SKM-1 (cell line): ENCODE measurements around the gene SPATA45.
"Not testable (repeated sequence)": the region's sequence is repeated elsewhere in the genome, so short reads cannot be mapped to it uniquely, and the experiment has no call there.

Experiments used
- DNase-seq: peaks from one replicate; lab custom pipeline; 2025; ENCODE audit not compliant: unreplicated experiment; lab: John Stamatoyannopoulos, UW

SPATA45 gene

DNA sequence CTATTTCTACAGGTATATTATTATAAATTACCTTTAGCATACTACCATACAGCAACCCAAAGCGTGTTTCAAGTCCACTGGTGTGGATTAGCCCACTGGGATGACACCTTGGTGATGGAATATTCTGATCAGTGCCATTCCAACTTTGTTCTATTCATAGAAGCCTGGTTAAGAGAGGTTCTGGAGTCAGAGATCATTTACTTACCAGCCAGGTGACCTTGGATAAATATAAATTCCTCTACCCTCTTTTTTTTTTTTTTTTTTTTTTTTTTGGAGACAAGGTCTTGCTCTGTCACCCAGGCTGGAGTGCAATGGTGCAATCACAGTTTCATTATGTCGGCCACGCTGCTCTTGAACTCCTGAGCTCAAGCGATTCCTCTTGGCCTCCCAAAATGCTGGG is at the start of gene SPATA45:
Gene SPATA45, minus strand, starts transcription at position 101 of the 400 bp plus-strand sequence. CDS start 11,500 bp downstream, outside the sequence.
- no peak for DNase-seq

DNA sequence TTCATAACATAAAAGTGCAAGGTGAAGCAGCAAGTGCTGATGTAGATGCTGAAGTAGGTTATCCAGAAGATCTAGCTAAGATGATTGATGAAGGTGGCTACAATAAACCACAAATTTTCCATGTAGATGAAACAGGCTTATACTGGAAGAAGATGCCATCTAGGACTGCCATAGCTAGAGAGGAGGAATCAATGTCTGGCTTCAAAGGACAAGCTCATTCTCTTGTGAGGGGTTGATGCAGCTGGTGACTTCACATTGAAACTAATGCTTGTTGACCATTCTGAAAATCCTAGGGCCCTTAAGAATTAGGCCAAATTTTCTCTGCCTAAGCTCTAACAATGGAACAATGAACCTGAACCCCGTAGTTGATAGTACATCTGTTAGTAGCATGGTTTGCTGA is 44.7 kb upstream of the SPATA45 start:
- DNase-seq, result no peak

DNA sequence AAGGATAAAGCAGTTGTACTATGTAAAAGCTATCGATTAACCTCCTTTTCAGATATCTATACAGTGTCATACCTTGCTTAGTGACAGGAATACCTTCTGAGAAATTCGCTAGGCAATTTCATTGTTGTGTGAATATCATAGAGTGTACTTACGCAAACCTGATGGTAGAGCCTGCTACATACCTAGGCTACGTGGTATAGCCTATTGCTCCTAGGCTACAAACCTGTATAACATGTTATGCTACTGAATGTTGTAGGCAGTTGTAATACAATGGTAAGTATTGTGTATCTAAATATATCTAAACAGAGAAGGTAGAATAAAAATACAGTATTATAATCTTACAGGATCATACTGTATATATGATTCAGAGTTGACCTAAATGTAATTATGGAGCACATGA is 37.1 kb upstream of the SPATA45 start:
- no peak for DNase-seq

DNA sequence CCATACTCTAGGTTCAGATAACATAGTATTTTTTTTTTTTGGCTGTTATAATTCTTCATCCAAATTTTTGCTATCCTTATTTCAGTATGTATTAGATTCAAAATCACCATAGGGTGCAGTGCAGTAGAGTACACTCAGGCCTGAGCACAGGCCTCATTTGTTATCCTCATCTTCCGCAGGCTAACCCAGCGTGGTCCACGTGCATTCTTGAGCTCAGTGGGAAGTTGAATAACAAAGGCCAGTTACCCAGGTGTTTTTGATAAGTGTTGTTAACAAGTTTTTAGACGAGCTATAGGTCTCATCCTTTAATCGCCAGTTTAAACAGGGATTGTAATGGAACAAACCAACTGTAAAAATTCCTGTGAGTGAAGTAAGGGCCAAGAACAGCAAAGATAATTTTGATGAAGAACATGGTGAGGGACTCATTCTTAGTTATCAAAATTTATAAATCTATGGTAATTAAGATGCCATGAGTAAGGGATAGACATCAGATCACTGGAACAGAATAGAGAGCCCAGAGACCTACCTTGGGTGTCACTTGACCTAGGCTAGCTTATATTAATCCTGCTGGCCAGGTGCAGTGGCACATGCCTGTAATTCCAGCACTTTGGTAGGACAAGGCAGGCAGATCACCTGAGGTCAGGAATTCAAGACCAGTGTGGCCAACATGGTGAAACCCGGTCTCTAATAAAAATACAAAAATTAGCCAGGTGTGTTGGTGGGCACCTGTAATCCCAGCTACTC is 32.7 kb upstream of the SPATA45 start:
- no peak for DNase-seq

DNA sequence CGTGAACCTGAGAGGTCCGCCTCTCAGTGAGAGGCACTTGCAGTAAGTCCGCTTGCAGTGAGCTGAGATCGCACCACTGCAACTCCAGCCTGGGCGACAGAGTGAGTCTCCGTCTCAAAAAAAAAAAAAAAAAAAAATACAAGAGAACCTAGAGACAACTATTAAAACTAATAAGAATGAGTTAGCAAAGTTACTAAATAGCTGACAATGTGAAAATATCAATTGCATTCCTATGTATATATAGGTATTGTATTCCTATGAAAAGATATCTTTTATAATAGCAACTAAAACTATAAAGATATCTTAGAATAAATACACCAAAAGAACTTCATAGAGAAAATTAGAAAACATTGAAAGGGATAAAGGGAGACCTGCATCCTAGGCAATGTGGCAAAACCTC is 31.0 kb upstream of the SPATA45 start:
- DNase-seq, result no peak

DNA sequence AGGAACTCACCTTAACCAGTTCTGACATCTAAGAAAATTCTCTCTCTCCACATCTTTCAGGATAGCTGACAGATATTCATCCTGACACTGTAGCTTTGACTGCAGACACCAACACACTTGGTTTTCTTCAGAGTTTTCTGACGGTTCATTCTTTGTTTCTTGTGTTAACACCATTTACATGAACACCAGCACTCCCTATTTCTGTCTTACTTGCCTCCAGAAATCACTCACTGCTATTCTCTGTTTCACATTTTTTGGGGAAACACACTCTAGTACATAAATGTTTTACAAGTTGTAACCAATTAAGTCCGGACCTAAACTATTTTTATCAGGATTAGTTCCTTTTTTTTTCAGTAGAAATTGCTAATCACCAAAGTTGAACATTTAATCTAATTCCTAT is 26.1 kb upstream of the SPATA45 start:
- DNase-seq, result no peak

DNA sequence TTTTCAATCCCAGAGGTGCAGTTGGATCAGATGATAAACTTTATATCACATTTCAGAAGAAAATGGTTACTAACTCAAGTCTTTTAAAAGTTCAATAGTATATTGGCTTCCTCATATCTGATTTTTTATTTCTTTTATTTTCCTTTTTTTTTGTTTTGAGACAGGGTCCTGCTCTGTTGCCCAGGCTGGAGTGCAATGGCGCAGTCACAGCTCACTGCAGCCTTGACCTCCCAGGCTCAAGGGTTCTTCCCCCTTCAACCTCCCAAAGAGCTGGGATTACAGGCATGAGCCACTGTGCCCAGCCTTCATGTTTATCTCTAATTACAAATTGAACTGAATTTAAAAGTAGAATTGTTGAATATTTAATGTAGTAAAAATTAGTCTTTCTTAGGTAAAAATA is 24.5 kb upstream of the SPATA45 start:
- no peak for DNase-seq

DNA sequence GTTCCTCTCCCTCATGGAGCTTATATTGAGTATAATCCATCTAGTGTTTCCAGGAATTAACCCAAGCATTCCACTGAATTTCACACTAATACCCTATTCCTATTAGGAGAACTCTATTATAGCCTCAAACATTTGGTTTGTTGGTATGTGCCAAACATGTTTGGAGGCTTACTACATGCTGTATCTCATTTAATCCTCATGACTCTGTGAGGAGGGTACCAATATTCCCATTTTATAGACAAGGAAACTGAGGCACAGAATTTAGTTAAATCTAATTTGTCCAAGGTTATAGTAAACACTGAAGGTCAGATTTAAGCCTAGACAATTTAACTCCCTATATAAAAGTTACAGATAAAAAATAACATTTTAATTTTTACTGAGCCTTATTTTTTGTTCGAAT is 19.7 kb upstream of the SPATA45 start:
- DNase-seq, result no peak

DNA sequence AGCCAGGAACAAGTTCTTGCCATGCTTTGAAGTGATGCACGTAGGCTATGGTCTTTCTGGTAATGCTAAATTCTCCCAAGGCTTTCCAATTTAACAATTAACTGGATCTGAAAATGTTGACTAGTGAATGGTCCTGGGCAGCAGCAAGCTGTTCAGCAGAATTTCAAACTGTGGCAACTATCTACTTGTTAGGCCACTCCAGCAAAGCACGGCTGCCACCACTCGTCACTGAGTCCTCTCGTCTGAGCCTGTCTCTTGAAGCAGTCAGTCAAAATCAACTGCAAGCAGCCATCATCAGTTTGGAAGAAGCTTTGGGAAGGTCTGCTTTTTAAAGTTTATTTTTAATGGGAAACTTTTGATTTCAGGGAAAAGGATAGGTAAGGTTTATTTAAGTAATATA is 16.8 kb upstream of the SPATA45 start:
- no peak for DNase-seq

DNA sequence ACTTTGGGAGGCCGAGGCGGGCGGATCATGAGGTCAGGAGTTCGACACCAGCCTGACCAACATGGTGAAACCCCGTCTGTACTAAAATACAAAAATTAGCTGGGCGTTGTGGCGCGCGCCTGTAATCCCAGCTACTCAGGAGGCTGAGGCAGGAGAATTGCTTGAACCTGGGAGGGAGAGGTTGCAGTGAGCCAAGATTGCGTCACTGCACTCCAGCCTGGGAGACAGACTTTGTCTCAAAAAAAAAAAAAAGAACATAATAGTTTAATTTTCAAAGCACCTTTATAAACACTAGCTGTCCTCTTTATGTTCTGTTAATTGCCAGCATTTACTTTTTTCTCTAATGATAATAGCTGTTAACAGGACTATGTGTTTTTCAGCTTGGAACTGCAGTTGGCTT is 15.9 kb upstream of the SPATA45 start:
- DNase-seq, result not testable (repeated sequence)

DNA sequence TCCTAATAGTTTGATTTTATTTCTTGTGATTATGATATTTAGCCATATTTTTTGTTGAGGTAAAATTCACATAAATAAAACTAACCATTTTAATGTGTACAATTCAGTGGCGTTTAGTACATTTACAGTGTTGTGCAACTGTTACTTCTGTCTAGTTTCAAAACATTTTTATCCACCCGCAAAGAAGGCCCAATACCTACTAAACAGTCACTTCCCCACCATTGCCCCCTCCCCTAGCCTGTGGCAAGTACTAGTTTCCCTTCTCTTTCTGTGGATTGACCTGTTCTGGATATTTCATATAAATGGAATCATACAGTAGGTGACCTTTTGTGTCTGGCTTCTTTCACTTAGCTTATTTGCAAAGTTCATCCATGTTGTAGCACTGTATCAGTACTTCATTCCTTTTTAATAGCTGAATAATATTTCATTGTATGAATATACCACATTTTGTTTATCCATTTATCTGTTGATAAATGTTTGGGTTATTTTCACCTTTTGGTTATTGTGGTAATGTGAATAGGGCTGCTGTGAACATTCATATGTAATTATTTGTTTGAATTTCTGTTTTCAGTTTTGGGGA is 14.8 kb upstream of the SPATA45 start:
- DNase-seq, result peak; percentile 90

DNA sequence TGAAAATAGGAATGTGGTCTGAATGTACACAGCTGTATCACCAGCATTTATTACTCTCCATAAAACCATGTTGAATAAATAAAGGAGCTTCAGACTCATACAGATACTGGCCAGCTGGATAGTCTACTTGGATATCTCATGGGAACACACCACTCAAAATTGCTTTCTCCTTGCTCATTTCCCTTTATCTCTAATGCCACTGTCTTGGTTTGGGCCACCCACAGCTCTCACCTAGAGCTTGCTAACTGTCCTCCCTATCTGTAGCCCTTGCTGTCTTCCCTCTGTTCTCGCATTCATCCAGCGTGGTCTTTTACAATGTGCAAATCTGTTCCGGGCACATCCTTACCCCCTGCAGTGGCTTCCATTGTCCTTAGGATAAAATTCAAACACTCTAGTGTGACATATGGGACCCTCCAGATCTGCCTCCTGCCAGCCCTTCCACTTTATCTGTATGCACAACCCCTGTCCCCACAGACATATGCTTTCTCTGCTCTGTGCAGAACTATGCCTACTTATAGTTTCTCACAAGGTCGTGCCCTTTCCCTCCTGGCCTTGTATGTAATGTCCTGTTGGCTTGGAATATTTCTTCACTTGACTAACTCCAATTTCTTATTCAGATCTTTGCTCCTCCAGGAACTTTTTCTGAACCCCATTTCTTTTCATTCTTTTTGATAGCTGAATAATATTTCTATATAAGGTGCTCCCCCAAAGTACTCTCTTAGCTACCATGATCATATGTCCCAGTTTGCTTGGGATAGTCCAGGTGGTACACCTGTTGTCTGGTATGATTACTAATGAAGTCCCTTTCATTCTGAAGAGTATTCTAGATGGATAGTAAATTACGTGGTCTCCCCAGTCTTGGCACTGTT is 13.5 kb upstream of the SPATA45 start:
- no peak for DNase-seq

DNA sequence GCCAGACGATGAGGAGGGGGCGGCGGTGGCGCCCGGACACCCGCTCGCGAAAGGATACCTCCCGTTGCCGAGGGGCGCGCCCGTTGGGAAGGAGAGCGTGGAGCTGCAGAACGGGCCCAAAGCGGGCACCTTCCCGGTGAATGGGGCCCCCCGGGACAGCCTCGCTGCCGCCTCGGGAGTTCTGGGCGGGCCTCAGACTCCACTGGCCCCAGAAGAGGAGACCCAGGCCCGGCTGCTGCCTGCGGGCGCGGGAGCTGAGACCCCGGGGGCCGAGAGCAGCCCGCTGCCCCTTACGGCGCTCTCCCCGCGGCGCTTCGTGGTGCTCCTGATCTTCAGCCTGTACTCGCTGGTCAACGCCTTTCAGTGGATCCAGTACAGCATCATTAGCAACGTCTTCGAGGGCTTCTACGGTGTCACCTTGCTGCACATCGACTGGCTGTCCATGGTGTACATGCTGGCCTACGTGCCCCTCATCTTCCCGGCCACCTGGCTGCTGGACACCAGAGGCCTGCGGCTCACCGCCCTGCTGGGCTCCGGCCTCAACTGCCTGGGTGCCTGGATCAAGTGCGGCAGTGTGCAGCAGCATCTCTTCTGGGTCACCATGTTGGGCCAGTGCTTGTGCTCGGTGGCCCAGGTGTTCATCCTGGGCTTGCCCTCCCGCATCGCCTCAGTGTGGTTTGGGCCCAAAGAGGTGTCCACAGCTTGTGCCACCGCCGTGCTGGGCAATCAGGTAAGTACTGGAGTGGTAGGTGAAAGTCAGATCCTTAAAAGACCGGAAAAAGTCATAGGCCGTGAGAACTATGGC is 11.2 kb upstream of the SPATA45 start:
- no peak for DNase-seq

DNA sequence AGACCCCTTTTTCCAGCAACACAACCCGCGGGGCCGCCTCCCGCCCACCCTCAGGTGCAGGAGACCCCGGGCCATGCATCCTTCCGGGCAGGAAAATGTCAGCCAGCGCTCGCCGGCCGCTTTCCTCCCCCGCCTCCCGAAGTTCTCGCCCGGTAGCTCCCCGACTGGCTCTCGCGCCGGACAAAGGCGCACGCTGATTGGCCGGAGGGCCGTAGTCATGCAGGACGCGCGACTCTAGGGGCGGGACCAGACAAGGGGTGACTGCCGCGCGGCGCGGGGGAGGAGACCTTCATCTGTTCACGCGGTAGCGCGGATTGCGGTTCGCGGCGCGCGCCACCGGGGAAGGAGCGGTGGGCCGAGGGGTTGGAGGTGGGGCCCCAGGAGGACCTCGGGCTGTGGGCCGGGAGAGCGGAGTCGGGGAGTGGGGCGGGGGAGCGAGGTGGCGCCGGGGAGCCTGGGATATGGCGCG is 10.6 kb upstream of the SPATA45 start, which contains the start of gene FLVCR1:
Gene FLVCR1, plus strand, starts transcription at position 284 of the 469 bp plus-strand sequence. Its CDS starts 178 bp downstream, at position 462.
- DNase-seq, result peak; percentile 98

DNA sequence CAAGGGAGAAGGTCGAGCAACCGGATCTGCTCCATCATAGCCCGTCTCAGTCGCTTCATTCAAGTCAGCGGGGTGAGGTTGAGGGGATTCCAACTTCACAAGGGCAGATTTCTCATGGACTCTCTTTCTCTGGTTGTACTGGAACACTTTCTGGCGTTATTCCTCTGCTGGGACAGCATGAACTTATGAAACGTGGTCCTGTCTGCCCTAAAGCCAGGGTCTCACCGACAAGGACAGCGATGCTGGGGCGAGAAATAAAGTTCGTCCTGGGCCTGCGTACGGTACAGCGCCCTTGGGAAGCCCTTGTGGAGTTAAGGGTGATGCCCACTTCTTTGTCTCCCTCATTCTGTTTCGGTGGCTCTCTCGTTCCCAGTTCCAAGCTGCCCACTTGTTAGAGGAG is 9.3 kb upstream of the SPATA45 start:
- no peak for DNase-seq

DNA sequence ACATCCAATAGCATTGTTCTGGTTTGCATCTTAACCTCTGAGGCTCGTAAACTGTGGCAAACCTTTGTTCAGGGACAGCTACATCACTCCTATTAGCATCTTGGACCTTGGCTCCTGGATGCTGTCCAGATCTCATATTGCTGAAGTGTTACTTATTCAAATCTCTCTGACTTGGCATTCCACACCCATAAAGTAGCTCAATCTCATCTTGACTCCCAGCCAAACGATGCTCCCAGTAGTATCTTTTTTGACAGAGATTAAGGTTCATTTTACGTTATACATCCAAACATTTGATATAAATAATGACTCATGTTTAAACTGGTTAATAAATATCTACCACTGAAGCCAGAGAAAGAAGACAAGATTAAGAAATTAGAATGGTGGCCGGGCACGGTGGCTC is 6.2 kb upstream of the SPATA45 start:
- DNase-seq, result no peak

DNA sequence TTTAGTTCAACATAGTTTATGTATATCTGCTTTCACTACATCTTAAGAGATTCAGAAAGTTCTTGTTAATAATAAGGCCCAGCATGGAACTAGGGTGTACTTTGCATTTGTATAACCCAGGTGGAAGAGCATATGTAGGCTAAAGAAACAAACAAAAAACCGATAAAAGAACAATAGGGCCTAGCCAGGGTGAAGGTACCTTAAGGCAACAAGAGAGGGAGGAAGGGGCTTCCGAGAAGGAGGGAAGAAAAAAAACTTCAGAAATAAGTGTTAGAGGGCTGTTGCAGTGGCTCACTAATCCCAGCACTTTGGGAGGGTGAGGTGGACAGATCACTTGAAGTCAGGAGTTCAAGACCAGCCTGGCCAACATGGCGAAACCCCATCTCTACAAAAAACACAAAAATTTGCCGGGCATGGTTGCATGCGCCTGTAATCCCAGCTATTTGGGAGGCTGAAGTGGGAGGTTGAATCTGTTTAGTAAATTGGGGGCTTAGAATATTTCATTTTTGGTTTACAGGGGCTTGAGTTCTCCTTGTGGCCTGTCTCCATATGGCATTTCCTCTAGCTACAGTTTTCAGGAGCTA is 4.7 kb upstream of the SPATA45 start:
- no peak for DNase-seq

DNA sequence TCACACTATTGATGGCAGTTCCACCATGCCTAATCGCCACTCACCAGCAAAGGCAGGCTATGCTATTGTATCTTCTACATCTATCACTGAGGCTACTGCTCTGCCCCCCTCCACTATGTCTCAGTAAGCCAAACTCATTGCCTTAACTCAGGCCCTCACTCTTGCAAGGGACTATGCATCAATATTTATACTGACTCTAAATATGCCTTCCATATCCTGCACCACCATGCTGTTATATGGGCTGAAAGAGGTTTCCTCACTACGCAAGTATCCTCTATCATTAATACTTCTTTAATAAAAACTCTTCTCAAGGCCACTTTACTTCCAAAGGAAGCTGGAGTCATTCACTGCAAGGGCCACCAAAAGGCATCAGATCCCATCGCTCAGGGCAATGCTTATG is 2.9 kb downstream of the SPATA45 start:
- not testable (repeated sequence) for DNase-seq

DNA sequence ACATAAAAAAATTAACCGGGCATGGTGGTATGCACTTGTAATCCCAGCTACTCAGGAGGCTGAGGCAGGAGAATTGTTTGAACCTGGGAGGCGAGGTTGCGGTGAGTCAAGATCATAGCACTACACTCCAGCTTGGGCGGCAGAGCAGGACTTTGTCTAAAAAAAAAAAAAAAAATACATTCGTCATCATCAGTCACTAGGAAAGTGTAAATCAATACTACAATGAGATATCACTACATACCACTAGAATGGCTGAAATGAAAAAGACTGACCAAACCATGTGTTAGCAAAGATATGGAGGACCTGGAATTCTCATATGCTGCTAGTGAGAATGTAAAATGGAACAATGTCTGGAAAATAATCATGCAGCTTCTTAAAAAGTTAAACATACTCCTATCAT is 9.3 kb downstream of the SPATA45 start:
- DNase-seq, result no peak
